ENCODE results near the gene MINPP1. TPM values are rescaled to one million over a fixed set of nuclear protein-coding genes. Genes with fewer than 3 reads are reported as not detected.
A peak's percentile ranks its signal among the peaks of the same experiment; 100 is the strongest.

The MINPP1 gene
- total RNA-seq, 2 donors from 2014 or later: 28.2 to 34.3 TPM

- intact Hi-C loops (cut with DNase I, micrococcal nuclease): no loop called here
- ATAC-seq (no peak), DNase-seq (no peak)
Observed at GRCh38 chr10:87510025-87510424, 5.3 kb downstream of the MINPP1 start.

GRCh38 chr10:87511526-87511925 is 6.8 kb downstream of the MINPP1 start:
- no peak for ATAC-seq
- intact Hi-C loops (cut with DNase I, micrococcal nuclease): no loop called here
- DNase-seq: no peak

GRCh38 chr10:87518937-87519336 is 14.2 kb downstream of the MINPP1 start:
- ATAC-seq (peak; percentile 83), DNase-seq (no peak)
- intact Hi-C loops (cut with DNase I, micrococcal nuclease): no loop called here

GRCh38 chr10:87519582-87519981 is 14.9 kb downstream of the MINPP1 start:
- no peak for DNase-seq
- ATAC-seq: no peak
- intact Hi-C loops (cut with DNase I, micrococcal nuclease): no loop called here

GRCh38 chr10:87523731-87524130 is 19.0 kb downstream of the MINPP1 start:
- no peak for ATAC-seq
- no peak for DNase-seq
- intact Hi-C loops (cut with DNase I, micrococcal nuclease): no loop called here

GRCh38 chr10:87524296-87524695 is 19.6 kb downstream of the MINPP1 start:
- DNase-seq (no peak), ATAC-seq (no peak)
- intact Hi-C loops (cut with DNase I, micrococcal nuclease): no loop called here

- DNase-seq (no peak), ATAC-seq (peak; percentile 42)
- intact Hi-C loops (cut with DNase I, micrococcal nuclease): no loop called here
Observed at GRCh38 chr10:87531908-87532622, 27.4 kb downstream of the MINPP1 start.

- DNase-seq (no peak), ATAC-seq (no peak)
- intact Hi-C loops (cut with DNase I, micrococcal nuclease): no loop called here
Observed at GRCh38 chr10:87532696-87533095, 28.0 kb downstream of the MINPP1 start.

- intact Hi-C loops (cut with DNase I, micrococcal nuclease): no loop called here
- ATAC-seq: peak; percentile 5
Observed at GRCh38 chr10:87534173-87534858, 29.6 kb downstream of the MINPP1 start.

GRCh38 chr10:87538092-87539015 is 33.7 kb downstream of the MINPP1 start:
- intact Hi-C loops (cut with DNase I, micrococcal nuclease): no loop called here
- DNase-seq: no peak
- no peak for ATAC-seq

More at GRCh38 chr10:87534173-87534858, 29.6 kb downstream of the MINPP1 start:
- DNase-seq: no peak

- intact Hi-C loops (cut with DNase I, micrococcal nuclease): no loop called here
- no peak for DNase-seq
- no peak for ATAC-seq
Observed at GRCh38 chr10:87541114-87541513, 36.4 kb downstream of the MINPP1 start.

GRCh38 chr10:87544721-87545120 is 40.0 kb downstream of the MINPP1 start:
- no peak for DNase-seq
- intact Hi-C loops (cut with DNase I, micrococcal nuclease): no loop called here
- no peak for ATAC-seq

GRCh38 chr10:87545783-87546182 is 41.1 kb downstream of the MINPP1 start:
- intact Hi-C loops (cut with DNase I, micrococcal nuclease): no loop called here
- no peak for ATAC-seq
- no peak for DNase-seq

GRCh38 chr10:87546210-87546609 is 41.5 kb downstream of the MINPP1 start:
- ATAC-seq: no peak
- DNase-seq: no peak

GRCh38 chr10:87546971-87547413 is 42.3 kb downstream of the MINPP1 start:
- ATAC-seq (no peak), DNase-seq (no peak)
- intact Hi-C loops (cut with DNase I, micrococcal nuclease): no loop called here

More at GRCh38 chr10:87546210-87546609, 41.5 kb downstream of the MINPP1 start:
- intact Hi-C loops (cut with DNase I, micrococcal nuclease): no loop called here

- no peak for ATAC-seq
- no peak for DNase-seq
- intact Hi-C loops (cut with DNase I, micrococcal nuclease): no loop called here
Observed at GRCh38 chr10:87547734-87548311, 43.1 kb downstream of the MINPP1 start.

- ATAC-seq (no peak), DNase-seq (no peak)
- intact Hi-C loops (cut with DNase I, micrococcal nuclease): no loop called here
Observed at GRCh38 chr10:87550741-87551140, 46.0 kb downstream of the MINPP1 start.

- intact Hi-C loops (cut with DNase I, micrococcal nuclease): no loop called here
- no peak for DNase-seq
- ATAC-seq: no peak
Observed at GRCh38 chr10:87551326-87551725, 46.6 kb downstream of the MINPP1 start.
